GM12878 (cell line): ENCODE measurements around the gene HIVEP2. TPM values are rescaled to one million over a fixed set of nuclear protein-coding genes. Genes with fewer than 3 reads are reported as not detected.

Experiments used
- ATAC-seq: fragments of 200-7000 bp; cut with Tn5 transposase; 3 replicates; pipeline ENCODE4 v1.9.1; 2020; ENCODE audit warnings: mild to moderate bottlenecking, moderate library complexity
- BruUV-seq: library from RNA; stranded (reverse); fragments of 400-500 nt; replicated peaks from 2 replicates; lab custom pipeline; 2021; lab: Mats Ljungman, UMichigan
- CTCF ChIA-PET: fragments of 300-600 bp; sonication (Branson Sonifier 250); formaldehyde crosslinking; extraction: SDS; loops from one replicate; lab custom pipeline; 2021; ENCODE audit warnings: inconsistent platforms; lab: Yijun Ruan, JAX
- POLR2A ChIA-PET: fragments of 350-600 bp; formaldehyde crosslinking; extraction: SDS; loops from one replicate; lab custom pipeline; 2021; ENCODE audit warnings: inconsistent platforms; lab: Charles Lee
- RAD21 ChIA-PET: fragments of 300-600 bp; sonication (Branson Sonifier 250); formaldehyde crosslinking; loops from one replicate; lab custom pipeline; 2023; ENCODE audit warnings: antibody characterized with exemption; ENCODE audit not compliant: unreplicated experiment; lab: Charles Lee
- SMC1A ChIA-PET: fragments of 300-600 bp; sonication (Branson Sonifier 250); formaldehyde crosslinking; loops from one replicate; lab custom pipeline; 2023; ENCODE audit not compliant: unreplicated experiment, uncharacterized antibody; lab: Charles Lee
- DNase-seq: peaks from one replicate; pipeline ENCODE4 v3.0.0-alpha.2; 2011; ENCODE audit warnings: low read depth, low spot score
- FAIRE-seq: peaks from 3 replicates; lab custom pipeline; 2011; peaks lifted over from hg19 to GRCh38; lab: Jason Lieb, UNC
- H2AFZ ChIP-seq: 2 replicates; pipeline ENCODE4 v1.6.0; 2011; ENCODE audit warnings: low read depth, low read length, control low read depth; ENCODE audit not compliant: control insufficient read depth
- H3K27ac ChIP-seq: 2 replicates; pipeline ENCODE4 v1.5.1; 2011; ENCODE audit warnings: control low read depth; ENCODE audit not compliant: control insufficient read depth, insufficient read depth
- H3K27me3 ChIP-seq, 2 experiments: replicated peaks in 1 of 2; 2 replicates each; pipeline versions ENCODE4 v1.6.0 to v1.6.1; 2011; ENCODE audit warnings: low read length in 1 of 2; ENCODE audit not compliant: control insufficient read depth in 2 of 2, insufficient read depth in 2 of 2
- H3K36me3 ChIP-seq, 2 experiments: 2 replicates each; pipeline ENCODE4 v1.5.1; 2011; ENCODE audit warnings: low read length in 1 of 2; ENCODE audit not compliant: control insufficient read depth in 2 of 2, insufficient read depth in 2 of 2
- H3K4me1 ChIP-seq: 2 replicates; pipeline ENCODE4 v1.6.1; 2011; ENCODE audit warnings: mild to moderate bottlenecking, low read length, moderate library complexity, mixed read lengths; ENCODE audit not compliant: control insufficient read depth, insufficient read depth
- H3K4me2 ChIP-seq: 2 replicates; pipeline ENCODE4 v1.6.0; 2011; ENCODE audit warnings: control low read depth; ENCODE audit not compliant: control insufficient read depth, insufficient read depth
- H3K4me3 ChIP-seq: fragments of 200-600 bp; sonication (generic); 2 replicates; pipeline ENCODE4 v1.5.1; 2016
- H3K79me2 ChIP-seq: 2 replicates; pipeline ENCODE4 v1.6.0; 2011; ENCODE audit warnings: low read length; ENCODE audit not compliant: control insufficient read depth, insufficient read depth
- H3K9ac ChIP-seq: 2 replicates; pipeline ENCODE4 v1.8.0; 2011; ENCODE audit warnings: low read length, control low read depth, mixed read lengths; ENCODE audit not compliant: control insufficient read depth, insufficient read depth
- H3K9me3 ChIP-seq: replicated peaks from 3 replicates; pipeline ENCODE4 v1.5.1; 2011; ENCODE audit warnings: mild to moderate bottlenecking, low read length; ENCODE audit not compliant: control insufficient read depth, insufficient read depth
- H4K20me1 ChIP-seq: 2 replicates; pipeline ENCODE4 v1.6.0; 2011; ENCODE audit not compliant: control insufficient read depth, insufficient read depth
- CBFB ChIP-seq: IDR thresholded peaks from 2 replicates; pipeline ENCODE4 v1.6.1; 2016; ENCODE audit warnings: antibody characterized with exemption, low read depth
- CREB1 ChIP-seq: IDR thresholded peaks from 2 replicates; pipeline ENCODE4 v1.6.1; 2012; ENCODE audit warnings: low read depth, mild to moderate bottlenecking, inconsistent platforms
- EED ChIP-seq: sonication (generic); IDR thresholded peaks from 2 replicates; pipeline ENCODE4 v1.6.1; 2016; ENCODE audit warnings: antibody characterized with exemption, low read depth
- EGR1 ChIP-seq, 2 experiments: IDR thresholded peaks; 1 replicate in 1 of 2; 2 replicates in 1 of 2; pipeline ENCODE4 v1.6.1; 2011 to 2012; ENCODE audit warnings: low read depth in 2 of 2, low read length in 2 of 2, borderline replicate concordance in 1 of 2, mild to moderate bottlenecking in 1 of 2, moderate library complexity in 1 of 2
- GATAD2B ChIP-seq: fragments of 450-650 bp; conservative IDR thresholded peaks from 2 replicates; pipeline ENCODE4 v1.6.1; 2017; ENCODE audit warnings: low read depth, mild to moderate bottlenecking, moderate library complexity
- HDAC6 ChIP-seq: fragments of 200-600 bp; sonication (generic); IDR thresholded peaks from one replicate; pipeline ENCODE4 v1.8.0; 2017; ENCODE audit warnings: antibody characterized with exemption; ENCODE audit not compliant: unreplicated experiment
- MEF2A ChIP-seq: IDR thresholded peaks from 2 replicates; pipeline ENCODE4 v1.6.1; 2011; ENCODE audit warnings: low read depth, mild to moderate bottlenecking, low read length, moderate library complexity; ENCODE audit not compliant: insufficient read depth
- NR2C2 ChIP-seq: IDR thresholded peaks from 2 replicates; pipeline ENCODE4 v1.6.1; 2011; ENCODE audit warnings: borderline replicate concordance, low read depth; ENCODE audit not compliant: control insufficient read depth, insufficient read length
- POLR2AphosphoS5 ChIP-seq: IDR thresholded peaks from 2 replicates; pipeline ENCODE4 v1.6.1; 2011; ENCODE audit warnings: mild to moderate bottlenecking, low read length, inconsistent platforms
- RFX5 ChIP-seq: IDR thresholded peaks from 2 replicates; pipeline ENCODE4 v1.6.1; 2011; ENCODE audit warnings: low read depth, low read length, improper control_type of control experiment
- SKIL ChIP-seq: fragments of 450-650 bp; IDR thresholded peaks from 2 replicates; pipeline ENCODE4 v1.6.1; 2017; ENCODE audit warnings: mild to moderate bottlenecking, low read depth, inconsistent platforms; ENCODE audit not compliant: poor library complexity, severe bottlenecking
- SMAD5 ChIP-seq: IDR thresholded peaks from 2 replicates; pipeline ENCODE4 v1.6.1; 2016; ENCODE audit warnings: antibody characterized with exemption, low read depth
- SMC3 ChIP-seq: IDR thresholded peaks from 2 replicates; pipeline ENCODE4 v1.6.1; 2011; ENCODE audit warnings: low read length, improper control_type of control experiment, borderline replicate concordance
- SP1 ChIP-seq: IDR thresholded peaks from one replicate; pipeline ENCODE4 v1.6.1; 2011; ENCODE audit warnings: low read depth, low read length
- SUZ12 ChIP-seq: fragments of 200-600 bp; sonication (generic); IDR thresholded peaks from one replicate; pipeline ENCODE4 v1.6.1; 2018; ENCODE audit warnings: antibody characterized with exemption, mild to moderate bottlenecking; ENCODE audit not compliant: unreplicated experiment
- TCF12 ChIP-seq: IDR thresholded peaks from 2 replicates; pipeline ENCODE4 v1.6.1; 2011; ENCODE audit warnings: low read depth, mild to moderate bottlenecking, low read length
- WGBS: methylation state at CpG from one replicate; pipeline ENCODE4 v1.1.6; 2016; ENCODE audit warnings: low lambda C conversion rate; ENCODE audit not compliant: insufficient replicate concordance, insufficient coverage; ENCODE audit errors: missing lambda C conversion rate; 5-methylcytosine and 5-hydroxymethylcytosine counted together
- in situ Hi-C: fragments of 300-500 bp; cut with MboI; formaldehyde crosslinking; loops from 9 replicates; pipeline ENCODE4 v1.14.3; 2018; ENCODE audit warnings: mixed read lengths
- intact Hi-C: fragments of 100-400 bp; cut with micrococcal nuclease; formaldehyde crosslinking; loops from one replicate; pipeline ENCODE4 v1.14.2; 2022; ENCODE audit not compliant: unreplicated experiment
- polyA plus RNA-seq, 11 experiments: library from polyadenylated mRNA; depleted of rRNA in 4 of 11; unstranded in 6 of 11; stranded (reverse) in 5 of 11; fragments of >200 nt; fragmentation: Nextera tagmentation in 4 of 11; fragmentation: Illumina TruSeq in 1 of 11; extraction: Ambion mirVana in 4 of 11; extraction: Trizol in 1 of 11; gene quantifications; 1 replicate in 1 of 11; 2 replicates in 10 of 11; pipeline versions ENCODE4 v1.2.1 to v1.2.3, GENCODE V29; 2011 to 2016; ENCODE audit warnings: inconsistent platforms in 2 of 11, missing spikeins in 2 of 11, low read depth in 1 of 11
- total RNA-seq, 4 experiments: library from RNA; depleted of rRNA in 3 of 4; stranded (reverse); fragments of >200 nt in 3 of 4; fragmentation: Illumina TruSeq in 1 of 4; extraction: Trizol in 1 of 4; gene quantifications; 2 replicates each; pipeline versions ENCODE4 v1.2.1 to v1.2.3, GENCODE V29; 2013 to 2021
- TF ChIP-seq, protein P1 (sequence below): fragments of 450-650 bp; IDR thresholded peaks from 2 replicates; pipeline ENCODE4 v1.6.1; 2014; ENCODE audit warnings: mild to moderate bottlenecking
- TF ChIP-seq, protein P2 (sequence below): fragments of 450-650 bp; IDR thresholded peaks from 2 replicates; pipeline ENCODE4 v1.6.1; 2016; ENCODE audit warnings: mild to moderate bottlenecking

Gene HIVEP2
- total and polyA plus RNA-seq, 10 of the 15 experiments (the other 5 are each of a cell fraction or from before 2014, with no cell fraction given), result 1.2 to 15.7 (median 10.2) TPM

GRCh38 chr6:142898927-142899895 lies 45.8 kb downstream of the HIVEP2 start:
- no peak overlapping the region for H3K4me2 ChIP-seq
- SMC1A ChIA-PET, result interaction anchor here (9.4 kb wide), 1 partner anchor 15 kb away, joined by 86 read pairs; no protein-coding TSS in a partner anchor
- FAIRE-seq (no peak), ATAC-seq (no peak), DNase-seq (no peak)
- WGBS, result 98% methylated on average over 6 of the region's 6 CpGs
- POLR2A ChIA-PET, result no interaction called here
- CTCF ChIA-PET, result no interaction called here
- no peak overlapping the region for H3K9ac ChIP-seq
- RAD21 ChIA-PET, result interaction anchor here (0.9 kb wide), 1 partner anchor 80 kb away, joined by 3 read pairs; no protein-coding TSS in a partner anchor
- no peak overlapping the region for H3K27ac ChIP-seq
- peaks cover 1% of the 10 kb centered on the region; the same call in 1 of the 3 replicates for H3K9me3 ChIP-seq
- in situ Hi-C loops, result no loop called here
- intact Hi-C loops, result no loop called here
- no peaks in the 10 kb centered on the region for H3K27me3 ChIP-seq
- no peak overlapping the region for H2AFZ ChIP-seq
- H3K79me2 ChIP-seq, result peaks cover 39% of the 10 kb centered on the region
- peaks cover 16% of the 10 kb centered on the region; the same call in 1 of the 2 replicates for H3K4me1 ChIP-seq
- BruUV-seq, result no TSS peak
- no peak overlapping the region for H3K4me3 ChIP-seq
- H4K20me1 ChIP-seq, result no peaks in the 10 kb centered on the region
- H3K36me3 ChIP-seq, result peaks cover 0 to 8% of the 10 kb centered on the region in 2 experiments; a peak in 3 of 4 replicates
- no peak for TF ChIP-seq EGR1 (IDR thresholded peaks at IDR 0.05; ENCODE audit: borderline replicate concordance in 1 of 2, low read depth in 2 of 2, low read length in 2 of 2)
- TF ChIP-seq HDAC6, result no peak
- TF ChIP-seq SUZ12, result no peak
- no peak for TF ChIP-seq TCF12
- TF ChIP-seq CREB1, result no peak
- no peak for TF ChIP-seq SP1
- TF ChIP-seq SMC3, result no peak
- TF ChIP-seq, protein P1, sequence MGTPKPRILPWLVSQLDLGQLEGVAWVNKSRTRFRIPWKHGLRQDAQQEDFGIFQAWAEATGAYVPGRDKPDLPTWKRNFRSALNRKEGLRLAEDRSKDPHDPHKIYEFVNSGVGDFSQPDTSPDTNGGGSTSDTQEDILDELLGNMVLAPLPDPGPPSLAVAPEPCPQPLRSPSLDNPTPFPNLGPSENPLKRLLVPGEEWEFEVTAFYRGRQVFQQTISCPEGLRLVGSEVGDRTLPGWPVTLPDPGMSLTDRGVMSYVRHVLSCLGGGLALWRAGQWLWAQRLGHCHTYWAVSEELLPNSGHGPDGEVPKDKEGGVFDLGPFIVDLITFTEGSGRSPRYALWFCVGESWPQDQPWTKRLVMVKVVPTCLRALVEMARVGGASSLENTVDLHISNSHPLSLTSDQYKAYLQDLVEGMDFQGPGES, result no peak
- TF ChIP-seq EED, result no peak
- TF ChIP-seq POLR2AphosphoS5, result no peak
- TF ChIP-seq GATAD2B, result no peak
- no peak for TF ChIP-seq MEF2A
- TF ChIP-seq SMAD5, result no peak
- no peak for TF ChIP-seq NR2C2
- TF ChIP-seq CBFB, result no peak
- no peak for TF ChIP-seq SKIL
- TF ChIP-seq, protein P2, sequence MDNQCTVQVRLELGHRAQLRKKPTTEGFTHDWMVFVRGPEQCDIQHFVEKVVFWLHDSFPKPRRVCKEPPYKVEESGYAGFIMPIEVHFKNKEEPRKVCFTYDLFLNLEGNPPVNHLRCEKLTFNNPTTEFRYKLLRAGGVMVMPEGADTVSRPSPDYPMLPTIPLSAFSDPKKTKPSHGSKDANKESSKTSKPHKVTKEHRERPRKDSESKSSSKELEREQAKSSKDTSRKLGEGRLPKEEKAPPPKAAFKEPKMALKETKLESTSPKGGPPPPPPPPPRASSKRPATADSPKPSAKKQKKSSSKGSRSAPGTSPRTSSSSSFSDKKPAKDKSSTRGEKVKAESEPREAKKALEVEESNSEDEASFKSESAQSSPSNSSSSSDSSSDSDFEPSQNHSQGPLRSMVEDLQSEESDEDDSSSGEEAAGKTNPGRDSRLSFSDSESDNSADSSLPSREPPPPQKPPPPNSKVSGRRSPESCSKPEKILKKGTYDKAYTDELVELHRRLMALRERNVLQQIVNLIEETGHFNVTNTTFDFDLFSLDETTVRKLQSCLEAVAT, result no peak
- no peak for TF ChIP-seq RFX5
